Choroid plexus epithelial cell (primary cell): ENCODE measurements around the gene ATP6V0A1.

Experiments used
- DNase-seq: peaks from one replicate; pipeline ENCODE4 v3.0.0-alpha.2; 2010; ENCODE audit warnings: low read depth
- H3K4me3 ChIP-seq: 2 replicates; pipeline ENCODE4 v1.5.1; 2011; ENCODE audit warnings: low read depth, mild to moderate bottlenecking, control low read depth, low read length, moderate library complexity
- TF ChIP-seq, protein P1 (sequence below): conservative IDR thresholded peaks from 2 replicates; pipeline ENCODE4 v1.5.1; 2011; ENCODE audit warnings: low read depth, mild to moderate bottlenecking, control low read depth, inconsistent platforms, low read length, moderate library complexity

ATP6V0A1 gene

DNA sequence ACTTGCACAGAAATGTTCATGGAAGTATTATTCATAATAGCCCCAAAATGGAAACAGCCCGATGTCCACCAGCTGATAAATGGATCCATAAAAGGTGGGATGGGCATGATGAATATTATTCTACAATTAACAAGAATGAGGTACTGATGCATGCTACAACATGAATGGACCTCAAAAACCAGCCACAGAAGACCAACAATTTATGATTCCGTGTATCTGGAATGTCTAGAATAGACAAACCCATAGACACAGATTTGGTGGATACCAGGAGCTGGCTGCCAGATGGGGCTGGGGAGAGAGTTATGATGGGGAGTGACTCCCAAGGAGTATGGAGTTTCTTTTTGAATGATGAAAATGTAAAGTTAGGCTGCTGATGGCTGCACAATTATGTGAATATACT lies 66.5 kb downstream of the ATP6V0A1 start:
- TF ChIP-seq, protein P1, sequence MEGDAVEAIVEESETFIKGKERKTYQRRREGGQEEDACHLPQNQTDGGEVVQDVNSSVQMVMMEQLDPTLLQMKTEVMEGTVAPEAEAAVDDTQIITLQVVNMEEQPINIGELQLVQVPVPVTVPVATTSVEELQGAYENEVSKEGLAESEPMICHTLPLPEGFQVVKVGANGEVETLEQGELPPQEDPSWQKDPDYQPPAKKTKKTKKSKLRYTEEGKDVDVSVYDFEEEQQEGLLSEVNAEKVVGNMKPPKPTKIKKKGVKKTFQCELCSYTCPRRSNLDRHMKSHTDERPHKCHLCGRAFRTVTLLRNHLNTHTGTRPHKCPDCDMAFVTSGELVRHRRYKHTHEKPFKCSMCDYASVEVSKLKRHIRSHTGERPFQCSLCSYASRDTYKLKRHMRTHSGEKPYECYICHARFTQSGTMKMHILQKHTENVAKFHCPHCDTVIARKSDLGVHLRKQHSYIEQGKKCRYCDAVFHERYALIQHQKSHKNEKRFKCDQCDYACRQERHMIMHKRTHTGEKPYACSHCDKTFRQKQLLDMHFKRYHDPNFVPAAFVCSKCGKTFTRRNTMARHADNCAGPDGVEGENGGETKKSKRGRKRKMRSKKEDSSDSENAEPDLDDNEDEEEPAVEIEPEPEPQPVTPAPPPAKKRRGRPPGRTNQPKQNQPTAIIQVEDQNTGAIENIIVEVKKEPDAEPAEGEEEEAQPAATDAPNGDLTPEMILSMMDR, result no peak
- DNase-seq, result no peak
- H3K4me3 ChIP-seq, result no peak overlapping the region

DNA sequence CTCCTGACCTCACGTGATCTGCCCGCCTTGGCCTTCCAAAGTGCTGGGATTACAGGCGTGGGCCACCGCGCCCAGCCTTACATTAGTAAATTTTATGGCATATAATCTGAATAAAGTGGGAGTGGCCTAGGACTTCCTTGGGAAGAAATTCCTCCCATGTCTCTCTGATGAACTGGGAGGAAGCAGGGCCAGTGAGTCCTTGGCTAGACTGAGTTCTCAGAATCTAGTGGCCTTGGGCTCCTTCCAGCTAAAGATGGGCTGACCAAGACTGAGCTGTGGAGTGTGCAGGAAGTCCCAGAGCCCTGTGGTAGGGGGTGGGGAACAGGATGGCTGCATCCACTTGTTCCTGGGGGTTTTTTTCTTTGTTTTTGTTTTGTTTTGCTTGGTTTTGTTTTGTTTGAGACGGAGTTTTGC lies 67.4 kb downstream of the ATP6V0A1 start:
- TF ChIP-seq, protein P1, result no peak
- DNase-seq, result peak; percentile 30
- H3K4me3 ChIP-seq, result no peak overlapping the region

DNA sequence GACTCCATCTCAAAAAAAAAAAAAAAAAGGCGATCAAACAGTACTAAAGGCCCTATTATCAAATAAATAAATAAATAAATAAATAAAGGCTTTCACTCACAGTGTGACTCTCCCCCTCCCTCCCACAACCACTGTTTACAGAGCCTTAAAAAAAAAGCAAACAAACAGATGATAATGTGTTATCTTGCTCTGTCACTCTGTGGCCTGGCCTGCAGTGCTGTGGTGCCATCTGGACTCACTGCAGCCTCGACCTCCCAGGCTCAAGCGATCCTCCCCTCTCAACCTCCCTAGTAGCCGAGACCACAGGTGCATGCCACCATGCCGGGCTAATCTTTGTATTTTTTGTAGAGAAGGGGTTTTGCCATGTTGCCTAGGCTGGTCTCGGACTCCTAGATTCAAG lies 69.3 kb downstream of the ATP6V0A1 start:
- no peak for DNase-seq
- H3K4me3 ChIP-seq, result no peak overlapping the region
- TF ChIP-seq, protein P1, result no peak

DNA sequence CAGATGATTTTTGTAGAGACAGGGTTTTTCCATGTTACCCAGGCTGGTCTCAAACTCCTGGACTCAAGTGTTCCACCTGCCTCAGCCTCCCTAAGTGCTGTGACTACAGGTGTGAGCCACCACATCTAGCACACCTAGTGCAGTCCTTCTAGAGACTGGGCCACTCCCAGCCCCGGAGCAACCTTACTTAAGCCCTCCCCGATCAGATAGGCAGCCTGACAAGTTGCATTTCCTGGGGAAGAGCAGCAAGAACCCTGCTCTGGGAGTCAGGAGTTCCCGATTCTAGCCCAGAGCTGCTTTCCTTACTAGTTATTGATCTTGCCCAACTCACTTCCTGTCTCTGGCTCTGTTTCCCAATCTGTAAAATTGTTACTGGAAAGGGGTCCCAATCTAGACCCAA lies 70.4 kb downstream of the ATP6V0A1 start:
- TF ChIP-seq, protein P1, result no peak
- H3K4me3 ChIP-seq, result no peak overlapping the region
- DNase-seq, result no peak

DNA sequence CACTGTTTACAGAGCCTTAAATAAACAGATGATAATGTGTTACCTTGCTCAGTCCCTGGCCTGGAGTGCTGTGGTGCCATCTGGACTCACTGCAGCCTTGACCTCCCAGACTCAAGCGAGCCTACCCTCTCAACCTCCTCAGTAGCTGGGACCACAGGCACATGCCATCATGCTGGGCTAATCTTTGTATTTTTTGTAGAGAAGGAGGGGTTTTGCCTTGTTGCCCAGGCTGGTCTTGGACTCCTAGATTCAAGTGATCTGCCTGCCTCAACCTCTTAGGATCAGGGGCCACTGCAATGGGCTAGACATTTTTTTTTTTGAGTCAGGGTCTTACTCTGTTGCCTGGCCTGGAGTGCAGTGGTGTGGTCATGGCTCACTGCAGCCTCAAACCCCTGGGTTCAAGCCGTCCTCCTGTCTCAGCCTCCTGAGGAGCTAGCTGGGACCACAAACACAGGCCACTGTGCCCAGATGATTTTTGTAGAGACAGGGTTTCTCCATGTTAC lies 72.3 kb downstream of the ATP6V0A1 start:
- DNase-seq, result no peak
- H3K4me3 ChIP-seq, result no peak overlapping the region
- TF ChIP-seq, protein P1, result no peak

DNA sequence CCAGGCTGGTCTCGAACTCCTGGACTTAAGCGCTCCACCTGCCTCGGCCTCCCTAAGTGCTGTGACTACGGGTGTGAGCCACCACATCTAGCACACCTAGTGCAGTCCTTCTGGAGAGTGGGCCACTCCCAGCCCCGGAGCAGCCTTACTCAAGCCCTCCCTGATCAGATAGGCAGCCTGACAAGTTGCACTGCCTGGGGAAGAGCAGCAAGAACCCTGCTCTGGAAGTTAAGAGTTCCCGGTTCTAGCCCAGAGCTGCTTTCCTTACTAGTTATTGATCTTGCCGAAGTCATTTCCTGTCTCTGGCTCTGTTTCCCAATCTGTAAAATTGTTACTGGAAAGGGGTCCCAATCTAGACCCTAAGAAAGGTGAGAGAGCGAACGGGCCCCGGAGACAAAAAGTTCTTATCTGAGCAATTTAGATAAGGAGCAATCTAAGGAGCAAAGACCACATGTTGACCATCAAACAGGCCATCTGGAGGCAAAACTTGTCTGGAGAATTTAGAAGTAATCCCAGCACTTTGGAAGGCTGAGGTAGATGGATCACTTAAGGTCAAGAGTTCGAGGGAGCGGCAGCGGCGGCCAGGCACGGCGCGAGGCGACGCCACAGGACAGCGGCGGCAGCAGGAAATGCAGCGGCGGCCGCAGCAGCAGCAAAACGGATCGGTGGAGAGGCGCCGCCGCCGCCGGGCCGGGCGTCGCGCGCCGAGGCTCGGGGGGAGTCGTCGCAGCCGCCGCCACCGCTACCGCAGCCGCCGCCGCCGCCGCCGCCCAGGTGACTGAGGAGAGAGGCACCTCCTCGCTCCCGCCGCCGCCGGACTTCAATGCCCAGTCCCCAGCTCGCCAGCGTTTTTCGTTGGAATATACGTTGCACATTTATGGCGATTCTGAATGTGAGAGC lies 73.0 kb downstream of the ATP6V0A1 start:
- DNase-seq, result no peak
- peak overlapping the region; percentile 51 for H3K4me3 ChIP-seq

More for the DNA sequence above, 73.0 kb downstream of the ATP6V0A1 start:
- TF ChIP-seq, protein P1, result peak; percentile 34
